ENCODE measurements around the gene RIMBP2. TPM values are rescaled to one million over a fixed set of nuclear protein-coding genes. Genes with fewer than 3 reads are reported as not detected.

The RIMBP2 gene
- polyA plus RNA-seq, 1 donor from 2014 or later: 14.6 TPM

DNA sequence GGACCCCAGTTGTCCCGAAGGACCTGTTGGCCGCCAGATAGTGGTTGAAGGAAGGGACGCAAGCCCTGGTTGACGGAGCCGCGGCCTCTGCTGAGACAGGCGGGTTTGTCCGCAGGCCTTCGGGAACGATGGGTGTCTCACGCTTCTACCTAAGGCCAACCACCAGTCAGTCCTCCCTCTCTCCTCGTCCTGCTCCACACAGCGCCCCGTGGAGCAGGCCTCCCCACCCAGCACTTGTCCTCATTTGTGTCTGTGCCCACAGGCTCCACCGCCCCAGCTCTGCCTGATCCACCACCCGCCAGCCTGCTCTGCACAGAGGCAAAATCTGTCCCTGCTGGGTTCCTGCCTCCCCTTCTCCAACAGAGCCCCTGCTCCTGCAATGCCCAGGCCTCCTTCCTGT, 41.0 kb downstream of the RIMBP2 start:
- peaks cover 5% of the 10 kb centered on the region for H3K9me3 ChIP-seq (ENCODE audit: low read length)
- TF ChIP-seq, protein P1, sequence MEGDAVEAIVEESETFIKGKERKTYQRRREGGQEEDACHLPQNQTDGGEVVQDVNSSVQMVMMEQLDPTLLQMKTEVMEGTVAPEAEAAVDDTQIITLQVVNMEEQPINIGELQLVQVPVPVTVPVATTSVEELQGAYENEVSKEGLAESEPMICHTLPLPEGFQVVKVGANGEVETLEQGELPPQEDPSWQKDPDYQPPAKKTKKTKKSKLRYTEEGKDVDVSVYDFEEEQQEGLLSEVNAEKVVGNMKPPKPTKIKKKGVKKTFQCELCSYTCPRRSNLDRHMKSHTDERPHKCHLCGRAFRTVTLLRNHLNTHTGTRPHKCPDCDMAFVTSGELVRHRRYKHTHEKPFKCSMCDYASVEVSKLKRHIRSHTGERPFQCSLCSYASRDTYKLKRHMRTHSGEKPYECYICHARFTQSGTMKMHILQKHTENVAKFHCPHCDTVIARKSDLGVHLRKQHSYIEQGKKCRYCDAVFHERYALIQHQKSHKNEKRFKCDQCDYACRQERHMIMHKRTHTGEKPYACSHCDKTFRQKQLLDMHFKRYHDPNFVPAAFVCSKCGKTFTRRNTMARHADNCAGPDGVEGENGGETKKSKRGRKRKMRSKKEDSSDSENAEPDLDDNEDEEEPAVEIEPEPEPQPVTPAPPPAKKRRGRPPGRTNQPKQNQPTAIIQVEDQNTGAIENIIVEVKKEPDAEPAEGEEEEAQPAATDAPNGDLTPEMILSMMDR (IDR thresholded peaks at IDR 0.05; ENCODE audit: poor library complexity, severe bottlenecking): no peak
- no peak for TF ChIP-seq POLR2AphosphoS5 (IDR thresholded peaks at IDR 0.05)
- TF ChIP-seq, protein P2, sequence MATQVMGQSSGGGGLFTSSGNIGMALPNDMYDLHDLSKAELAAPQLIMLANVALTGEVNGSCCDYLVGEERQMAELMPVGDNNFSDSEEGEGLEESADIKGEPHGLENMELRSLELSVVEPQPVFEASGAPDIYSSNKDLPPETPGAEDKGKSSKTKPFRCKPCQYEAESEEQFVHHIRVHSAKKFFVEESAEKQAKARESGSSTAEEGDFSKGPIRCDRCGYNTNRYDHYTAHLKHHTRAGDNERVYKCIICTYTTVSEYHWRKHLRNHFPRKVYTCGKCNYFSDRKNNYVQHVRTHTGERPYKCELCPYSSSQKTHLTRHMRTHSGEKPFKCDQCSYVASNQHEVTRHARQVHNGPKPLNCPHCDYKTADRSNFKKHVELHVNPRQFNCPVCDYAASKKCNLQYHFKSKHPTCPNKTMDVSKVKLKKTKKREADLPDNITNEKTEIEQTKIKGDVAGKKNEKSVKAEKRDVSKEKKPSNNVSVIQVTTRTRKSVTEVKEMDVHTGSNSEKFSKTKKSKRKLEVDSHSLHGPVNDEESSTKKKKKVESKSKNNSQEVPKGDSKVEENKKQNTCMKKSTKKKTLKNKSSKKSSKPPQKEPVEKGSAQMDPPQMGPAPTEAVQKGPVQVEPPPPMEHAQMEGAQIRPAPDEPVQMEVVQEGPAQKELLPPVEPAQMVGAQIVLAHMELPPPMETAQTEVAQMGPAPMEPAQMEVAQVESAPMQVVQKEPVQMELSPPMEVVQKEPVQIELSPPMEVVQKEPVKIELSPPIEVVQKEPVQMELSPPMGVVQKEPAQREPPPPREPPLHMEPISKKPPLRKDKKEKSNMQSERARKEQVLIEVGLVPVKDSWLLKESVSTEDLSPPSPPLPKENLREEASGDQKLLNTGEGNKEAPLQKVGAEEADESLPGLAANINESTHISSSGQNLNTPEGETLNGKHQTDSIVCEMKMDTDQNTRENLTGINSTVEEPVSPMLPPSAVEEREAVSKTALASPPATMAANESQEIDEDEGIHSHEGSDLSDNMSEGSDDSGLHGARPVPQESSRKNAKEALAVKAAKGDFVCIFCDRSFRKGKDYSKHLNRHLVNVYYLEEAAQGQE (IDR thresholded peaks at IDR 0.05; ENCODE audit: borderline replicate concordance): no peak
- no peak for TF ChIP-seq SMC3 (conservative IDR thresholded peaks at IDR 0.05; ENCODE audit: poor library complexity)
- TF ChIP-seq EP300 (conservative IDR thresholded peaks at IDR 0.05; ENCODE audit: poor library complexity, severe bottlenecking): no peak
- TF ChIP-seq RAD21 (conservative IDR thresholded peaks at IDR 0.05): no peak
- no peak for TF ChIP-seq EZH2 (IDR thresholded peaks at IDR 0.05; ENCODE audit: borderline replicate concordance, insufficient read depth, low read length, poor library complexity, severe bottlenecking)
- TF ChIP-seq TAF1 (IDR thresholded peaks at IDR 0.05; ENCODE audit: low read depth): no peak
- TF ChIP-seq MXI1 (conservative IDR thresholded peaks at IDR 0.05; ENCODE audit: poor library complexity, severe bottlenecking): no peak
- H3K27ac ChIP-seq (ENCODE audit: low read length): no peak overlapping the region
- no peaks in the 10 kb centered on the region for H3K36me3 ChIP-seq (ENCODE audit: insufficient read depth, low read length)
- no peak overlapping the region for H3K9ac ChIP-seq (ENCODE audit: low read length)
- no peaks in the 10 kb centered on the region for H4K20me1 ChIP-seq (ENCODE audit: insufficient read depth)
- H3K27me3 ChIP-seq (ENCODE audit: insufficient read depth, low read depth, low read length): no peaks in the 10 kb centered on the region
- H3K4me2 ChIP-seq (ENCODE audit: low read length): no peak overlapping the region
- H3K4me3 ChIP-seq (ENCODE audit: low read length): no peak overlapping the region
- no peaks in the 10 kb centered on the region for H3F3A ChIP-seq (ENCODE audit: insufficient read depth, low read length, poor library complexity, severe bottlenecking)
- no peaks in the 10 kb centered on the region for H3K79me2 ChIP-seq (replicated peaks; ENCODE audit: insufficient read depth, low read length)
- H3K9me2 ChIP-seq (ENCODE audit: insufficient read depth, low read length): no peaks in the 10 kb centered on the region
- no peak overlapping the region for H2AFZ ChIP-seq (ENCODE audit: low read depth, low read length)

DNA sequence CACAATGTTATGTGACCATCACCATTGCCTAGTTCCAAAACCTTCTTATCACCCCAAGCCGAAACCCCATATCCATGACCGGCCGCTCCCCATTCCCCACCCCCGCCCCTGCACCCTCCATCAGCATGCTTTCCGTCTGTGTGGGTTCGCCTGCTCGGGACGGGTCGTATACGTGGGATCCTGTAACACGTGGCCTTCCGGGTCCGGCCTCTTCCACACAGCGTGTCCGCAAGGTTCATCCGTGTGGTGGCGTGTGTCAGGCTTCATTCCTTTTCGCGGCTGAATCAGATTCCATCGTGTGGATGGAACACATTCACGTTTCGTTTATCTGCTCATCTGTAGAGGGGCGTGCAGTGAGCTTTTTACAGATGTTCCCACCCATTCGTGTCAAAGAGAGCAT, 41.4 kb downstream of the RIMBP2 start:
- Histone ChIP-seq H3F3A (ENCODE audit: insufficient read depth, low read length, poor library complexity, severe bottlenecking) (no peaks in the 10 kb centered on the region), H4K20me1 (ENCODE audit: insufficient read depth) (no peaks in the 10 kb centered on the region), H2AFZ (ENCODE audit: low read depth, low read length) (no peak overlapping the region), H3K9ac (ENCODE audit: low read length) (no peak overlapping the region), H3K79me2 (replicated peaks; ENCODE audit: insufficient read depth, low read length) (no peaks in the 10 kb centered on the region), H3K36me3 (ENCODE audit: insufficient read depth, low read length) (no peaks in the 10 kb centered on the region), H3K9me2 (ENCODE audit: insufficient read depth, low read length) (no peaks in the 10 kb centered on the region), H3K4me2 (ENCODE audit: low read length) (no peak overlapping the region), H3K4me3 (ENCODE audit: low read length) (no peak overlapping the region), H3K27ac (ENCODE audit: low read length) (no peak overlapping the region), H3K27me3 (ENCODE audit: insufficient read depth, low read depth, low read length) (no peaks in the 10 kb centered on the region), H3K9me3 (ENCODE audit: low read length) (peaks cover 5% of the 10 kb centered on the region)
- TF ChIP-seq, protein P1 (IDR thresholded peaks at IDR 0.05; ENCODE audit: poor library complexity, severe bottlenecking): no peak
- TF ChIP-seq SMC3 (conservative IDR thresholded peaks at IDR 0.05; ENCODE audit: poor library complexity) (no peak), RAD21 (conservative IDR thresholded peaks at IDR 0.05) (no peak), TAF1 (IDR thresholded peaks at IDR 0.05; ENCODE audit: low read depth) (no peak), EP300 (conservative IDR thresholded peaks at IDR 0.05; ENCODE audit: poor library complexity, severe bottlenecking) (no peak), POLR2AphosphoS5 (IDR thresholded peaks at IDR 0.05) (no peak), EZH2 (IDR thresholded peaks at IDR 0.05; ENCODE audit: borderline replicate concordance, insufficient read depth, low read length, poor library complexity, severe bottlenecking) (no peak), MXI1 (conservative IDR thresholded peaks at IDR 0.05; ENCODE audit: poor library complexity, severe bottlenecking) (no peak)
- TF ChIP-seq, protein P2 (IDR thresholded peaks at IDR 0.05; ENCODE audit: borderline replicate concordance): no peak

Data from neural cell (in vitro differentiated cells).